ENCODE data around the gene GATAD2B. TPM values are rescaled to one million over a fixed set of nuclear protein-coding genes. Genes with fewer than 3 reads are reported as not detected.
A peak's percentile ranks its signal among the peaks of the same experiment; 100 is the strongest.
"Not testable (repeated sequence)": the region's sequence is repeated elsewhere in the genome, so short reads cannot be mapped to it uniquely, and the experiment has no call there.

Gene GATAD2B
- total RNA-seq, 1 donor = 8.6 TPM

GRCh38 chr1:153783233-153784190, 139.3 kb downstream of the GATAD2B start:
- peak; percentile 5 for TF ChIP-seq CTCF (IDR thresholded peaks at IDR 0.05; ENCODE audit: insufficient read depth, low read depth, low read length)
- DNase-seq (ENCODE audit: low read depth) = peak; percentile 91
- H3K4me3 ChIP-seq (ENCODE audit: low read depth, low read length) = peak overlapping the region; percentile 71

GRCh38 chr1:153782648-153783047, 140.1 kb downstream of the GATAD2B start:
- peak overlapping the region; percentile 71 for H3K4me3 ChIP-seq (ENCODE audit: low read depth, low read length)

GRCh38 chr1:153780551-153780950, 142.2 kb downstream of the GATAD2B start:
- H3K4me3 ChIP-seq (ENCODE audit: low read depth, low read length) = no peak overlapping the region
- TF ChIP-seq CTCF (IDR thresholded peaks at IDR 0.05; ENCODE audit: insufficient read depth, low read depth, low read length) = no peak
- DNase-seq (ENCODE audit: low read depth) = no peak

More at GRCh38 chr1:153782648-153783047, 140.1 kb downstream of the GATAD2B start:
- not testable (repeated sequence) for DNase-seq (ENCODE audit: low read depth)

GRCh38 chr1:153779781-153780541, 142.8 kb downstream of the GATAD2B start:
- no peak overlapping the region for H3K4me3 ChIP-seq (ENCODE audit: low read depth, low read length)
- DNase-seq (ENCODE audit: low read depth) = no peak
- TF ChIP-seq CTCF (IDR thresholded peaks at IDR 0.05; ENCODE audit: insufficient read depth, low read depth, low read length) = no peak

- no peak for TF ChIP-seq CTCF (IDR thresholded peaks at IDR 0.05; ENCODE audit: insufficient read depth, low read depth, low read length)
- no peak for DNase-seq (ENCODE audit: low read depth)
- H3K4me3 ChIP-seq (ENCODE audit: low read depth, low read length) = no peak overlapping the region
These were observed 143.8 kb downstream of the GATAD2B start for GRCh38 chr1:153778824-153779519.

GRCh38 chr1:153778051-153778823, 144.5 kb downstream of the GATAD2B start:
- no peak for DNase-seq (ENCODE audit: low read depth)
- H3K4me3 ChIP-seq (ENCODE audit: low read depth, low read length) = no peak overlapping the region
- no peak for TF ChIP-seq CTCF (IDR thresholded peaks at IDR 0.05; ENCODE audit: insufficient read depth, low read depth, low read length)

Data from fibroblast of villous mesenchyme (primary cell).